Skin of body (tissue), 2 donors: ENCODE results near the gene RNF223. TPM values are rescaled to one million over a fixed set of nuclear protein-coding genes. Genes with fewer than 3 reads are reported as not detected.

Experiments
- DNase-seq: peaks from one replicate; lab custom pipeline; 2025; lab: John Stamatoyannopoulos, UW
- total RNA-seq: library from RNA; depleted of rRNA; stranded (reverse); fragments of >200 nt; gene quantifications from one replicate; pipeline ENCODE4 v1.2.3, GENCODE V29; 2014

Gene RNF223
- total RNA-seq, 1 donor from 2014 or later = 0.69 TPM

DNA sequence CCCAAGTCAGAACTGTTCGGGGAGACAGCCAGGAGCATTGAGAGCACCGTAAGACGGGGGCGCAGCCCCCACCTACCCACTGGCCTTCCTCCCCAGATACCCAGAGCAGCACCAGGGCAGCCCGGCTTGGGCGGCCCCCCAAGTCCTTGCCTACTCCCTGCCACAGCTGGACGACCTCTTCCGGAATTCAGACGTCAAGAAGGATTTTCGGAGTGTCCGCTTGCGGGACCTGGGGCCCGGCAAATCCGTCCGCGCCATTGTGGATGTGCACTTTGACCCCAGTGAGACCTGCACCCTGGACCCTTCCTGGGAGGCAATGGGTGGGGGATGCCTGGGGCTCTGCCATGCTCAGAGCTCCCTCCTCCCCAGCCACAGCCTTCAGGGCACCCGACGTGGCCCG lies 26.7 kb downstream of the RNF223 start:
- DNase-seq = no peak

DNA sequence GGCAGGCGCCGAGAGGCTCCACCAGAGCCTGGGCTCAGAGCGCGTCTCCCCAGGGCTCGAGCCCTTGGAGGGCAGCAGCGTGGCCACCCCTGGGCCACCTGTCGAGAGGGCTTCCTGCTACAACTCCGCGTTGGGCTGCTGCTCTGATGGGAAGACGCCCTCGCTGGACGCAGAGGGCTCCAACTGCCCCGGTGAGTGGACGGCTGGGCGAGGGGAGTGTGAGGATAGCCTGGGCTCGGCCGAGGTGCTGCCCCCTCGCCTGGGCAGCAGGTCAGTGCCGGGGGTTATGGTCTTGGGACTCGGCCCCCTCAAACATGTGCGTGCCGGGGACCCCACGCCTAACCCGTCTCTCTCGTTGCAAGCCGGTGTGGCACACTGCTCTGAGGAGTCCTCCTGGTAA lies 27.3 kb downstream of the RNF223 start:
- no peak for DNase-seq

DNA sequence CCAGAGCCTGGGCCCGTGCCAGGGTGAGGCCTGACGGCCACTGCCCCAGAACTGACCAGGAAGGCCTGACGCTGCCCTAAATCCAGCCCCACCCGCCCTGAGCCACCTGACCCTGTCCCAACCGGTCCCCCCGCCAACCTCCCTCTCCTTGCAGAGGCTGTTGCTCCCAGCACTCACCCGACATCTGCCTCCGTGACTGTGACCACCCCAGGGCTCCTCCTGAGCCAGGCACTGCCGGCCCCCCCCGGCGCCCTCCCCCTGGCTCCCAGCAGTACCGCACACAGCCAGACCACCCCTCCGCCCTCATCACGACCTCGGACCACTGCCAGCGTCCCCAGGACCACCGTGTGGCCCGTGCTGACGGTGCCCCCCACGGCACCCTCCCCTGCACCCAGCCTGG lies 27.9 kb downstream of the RNF223 start:
- DNase-seq = no peak

DNA sequence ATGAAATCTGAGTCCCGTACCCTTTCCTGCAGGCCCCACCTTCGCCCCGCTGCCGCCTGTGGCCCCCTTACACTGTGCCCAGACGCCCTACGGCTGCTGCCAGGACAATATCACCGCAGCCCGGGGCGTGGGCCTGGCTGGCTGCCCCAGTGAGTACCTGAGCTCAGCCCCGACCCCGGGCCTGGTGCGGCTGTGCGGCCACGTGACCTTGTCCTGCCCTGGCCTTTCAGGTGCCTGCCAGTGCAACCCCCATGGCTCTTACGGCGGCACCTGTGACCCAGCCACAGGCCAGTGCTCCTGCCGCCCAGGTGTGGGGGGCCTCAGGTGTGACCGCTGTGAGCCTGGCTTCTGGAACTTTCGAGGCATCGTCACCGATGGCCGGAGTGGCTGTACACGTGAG lies 29.0 kb downstream of the RNF223 start:
- no peak for DNase-seq

DNA sequence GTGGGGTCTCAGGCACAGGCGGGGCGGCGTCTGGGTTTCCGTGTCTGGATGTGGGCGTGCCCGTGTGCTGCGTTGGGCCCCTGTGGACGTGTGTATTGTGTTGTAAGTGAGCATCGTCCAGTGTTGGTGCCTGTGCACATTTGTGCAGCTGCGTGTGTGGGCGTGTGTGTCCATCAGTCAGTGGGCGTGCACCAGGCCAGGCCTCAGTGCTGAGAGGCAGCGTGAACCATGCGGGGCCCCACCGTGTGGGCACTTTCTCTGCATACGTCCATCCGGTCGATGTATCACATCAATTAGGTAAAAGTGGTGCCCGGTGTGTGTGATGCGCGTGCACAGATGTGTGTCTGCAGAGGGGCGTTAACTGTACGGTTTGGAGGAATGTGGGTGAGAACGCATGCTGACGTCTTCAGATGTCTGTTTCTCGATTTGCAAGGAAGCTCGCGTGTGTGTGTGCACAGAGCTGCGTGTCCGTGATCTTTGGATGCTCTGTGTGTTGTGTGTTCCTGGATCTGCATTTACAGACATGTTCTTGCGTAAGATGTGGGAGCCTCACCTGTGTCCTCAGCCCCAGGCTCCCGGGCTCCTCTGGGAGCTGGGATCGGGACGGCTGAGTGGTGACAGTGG lies 29.5 kb downstream of the RNF223 start:
- DNase-seq = no peak

DNA sequence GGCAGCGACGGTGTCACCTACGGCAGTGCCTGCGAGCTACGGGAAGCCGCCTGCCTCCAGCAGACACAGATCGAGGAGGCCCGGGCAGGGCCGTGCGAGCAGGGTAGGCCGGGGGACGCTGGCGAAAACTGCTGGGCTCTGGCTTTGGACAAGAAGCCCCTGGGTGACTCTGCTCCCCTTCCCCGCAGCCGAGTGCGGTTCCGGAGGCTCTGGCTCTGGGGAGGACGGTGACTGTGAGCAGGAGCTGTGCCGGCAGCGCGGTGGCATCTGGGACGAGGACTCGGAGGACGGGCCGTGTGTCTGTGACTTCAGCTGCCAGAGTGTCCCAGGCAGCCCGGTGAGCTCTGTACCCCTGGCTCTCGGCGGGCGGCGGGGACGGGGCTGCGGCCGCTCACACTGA lies 30.2 kb downstream of the RNF223 start:
- DNase-seq = no peak

DNA sequence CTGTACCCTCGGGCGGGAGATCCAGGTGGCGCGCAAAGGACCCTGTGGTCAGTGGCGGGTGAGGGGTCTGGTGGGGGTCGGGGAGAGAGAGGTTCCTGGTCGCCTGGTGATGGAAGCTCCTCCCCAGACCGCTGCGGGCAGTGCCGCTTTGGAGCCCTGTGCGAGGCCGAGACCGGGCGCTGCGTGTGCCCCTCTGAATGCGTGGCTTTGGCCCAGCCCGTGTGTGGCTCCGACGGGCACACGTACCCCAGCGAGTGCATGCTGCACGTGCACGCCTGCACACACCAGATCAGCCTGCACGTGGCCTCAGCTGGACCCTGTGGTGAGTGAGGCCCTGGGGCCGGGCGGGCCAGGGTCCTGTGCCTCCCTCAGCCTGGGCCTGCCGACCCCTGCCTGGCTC lies 30.7 kb downstream of the RNF223 start:
- no peak for DNase-seq

DNA sequence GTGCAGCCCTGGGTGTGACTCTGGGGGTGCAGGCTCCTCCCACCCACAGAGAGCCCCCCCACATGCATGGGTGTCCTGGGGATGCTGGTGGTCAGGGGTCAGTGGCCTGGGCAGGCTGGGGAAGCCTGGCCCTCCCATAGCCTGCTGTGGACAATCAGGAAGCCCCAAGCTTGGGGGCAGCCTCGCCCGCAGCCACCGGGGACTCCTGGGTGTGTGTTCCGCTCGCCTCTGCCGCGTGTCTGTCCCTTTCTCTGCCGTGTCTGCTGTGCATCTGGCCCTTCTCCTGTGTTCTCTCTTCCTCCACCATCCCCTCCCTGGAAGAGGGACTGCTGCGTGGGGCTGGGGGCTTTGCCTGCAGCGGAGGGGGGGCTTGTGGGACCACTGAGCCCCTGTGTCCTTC lies 31.3 kb downstream of the RNF223 start:
- DNase-seq = no peak

DNA sequence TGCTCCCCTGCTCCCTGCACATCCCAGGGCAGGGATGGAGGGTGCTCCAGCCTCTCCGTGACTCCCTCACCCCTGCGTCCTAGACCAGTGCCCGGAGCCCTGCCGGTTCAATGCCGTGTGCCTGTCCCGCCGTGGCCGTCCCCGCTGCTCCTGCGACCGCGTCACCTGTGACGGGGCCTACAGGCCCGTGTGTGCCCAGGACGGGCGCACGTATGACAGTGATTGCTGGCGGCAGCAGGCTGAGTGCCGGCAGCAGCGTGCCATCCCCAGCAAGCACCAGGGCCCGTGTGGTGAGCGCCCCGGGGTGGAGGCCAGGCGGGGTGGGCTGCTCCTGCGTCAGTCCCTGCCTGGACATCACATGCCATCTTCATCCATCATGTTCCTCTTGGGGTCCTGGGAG lies 32.2 kb downstream of the RNF223 start:
- DNase-seq = no peak

DNA sequence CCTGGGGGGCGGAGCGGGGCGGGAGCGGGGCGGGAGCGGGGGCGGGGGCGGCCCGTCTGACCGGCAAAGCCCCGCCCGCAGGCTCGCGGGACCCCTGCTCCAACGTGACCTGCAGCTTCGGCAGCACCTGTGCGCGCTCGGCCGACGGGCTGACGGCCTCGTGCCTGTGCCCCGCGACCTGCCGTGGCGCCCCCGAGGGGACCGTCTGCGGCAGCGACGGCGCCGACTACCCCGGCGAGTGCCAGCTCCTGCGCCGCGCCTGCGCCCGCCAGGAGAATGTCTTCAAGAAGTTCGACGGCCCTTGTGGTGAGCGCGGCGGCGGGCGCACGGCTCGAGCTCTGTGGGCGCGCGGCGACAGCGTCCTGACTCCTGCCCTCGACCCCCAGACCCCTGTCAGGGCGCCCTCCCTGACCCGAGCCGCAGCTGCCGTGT lies 33.0 kb downstream of the RNF223 start:
- DNase-seq = no peak

DNA sequence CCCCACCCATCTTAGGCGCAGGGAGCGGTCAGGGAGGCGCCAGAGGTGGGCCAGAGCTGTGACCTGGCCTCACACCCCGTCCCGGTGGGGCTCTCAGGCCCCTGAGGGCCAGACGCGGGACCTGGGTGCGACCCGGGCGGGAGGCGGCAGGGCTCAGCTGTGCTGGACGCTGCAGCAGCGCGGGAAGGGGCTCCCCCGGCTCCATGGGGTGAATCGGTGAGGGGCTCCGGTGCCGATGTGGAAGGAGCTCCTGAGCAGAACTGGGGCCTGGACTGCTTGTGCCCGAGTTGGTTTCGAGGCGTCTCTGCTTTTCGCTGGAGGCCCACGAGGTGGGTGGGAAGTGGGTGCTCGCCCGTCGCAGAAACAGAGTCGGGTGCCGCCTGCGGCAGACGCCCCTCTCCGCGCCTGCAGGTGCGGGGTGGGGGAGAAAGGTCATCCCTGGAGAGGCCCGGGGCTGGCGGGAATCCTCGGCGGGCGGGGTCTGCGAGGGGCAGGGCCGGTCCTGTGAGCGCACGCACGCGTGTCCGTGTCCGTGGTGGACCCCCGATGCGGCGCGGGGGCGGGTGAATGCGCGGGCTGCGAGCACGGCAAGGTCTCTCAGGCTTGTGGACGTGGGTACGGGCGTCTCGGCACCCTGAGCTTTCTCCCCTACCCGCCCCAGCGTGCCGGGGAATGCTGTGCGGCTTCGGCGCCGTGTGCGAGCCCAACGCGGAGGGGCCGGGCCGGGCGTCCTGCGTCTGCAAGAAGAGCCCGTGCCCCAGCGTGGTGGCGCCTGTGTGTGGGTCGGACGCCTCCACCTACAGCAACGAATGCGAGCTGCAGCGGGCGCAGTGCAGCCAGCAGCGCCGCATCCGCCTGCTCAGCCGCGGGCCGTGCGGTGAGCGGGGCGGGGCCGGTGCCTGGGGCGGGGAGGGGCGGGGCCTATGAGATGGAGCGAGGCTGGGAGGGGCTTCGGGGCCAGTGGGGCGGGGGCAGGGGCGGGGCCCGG lies 33.8 kb downstream of the RNF223 start:
- DNase-seq = peak; percentile 56

DNA sequence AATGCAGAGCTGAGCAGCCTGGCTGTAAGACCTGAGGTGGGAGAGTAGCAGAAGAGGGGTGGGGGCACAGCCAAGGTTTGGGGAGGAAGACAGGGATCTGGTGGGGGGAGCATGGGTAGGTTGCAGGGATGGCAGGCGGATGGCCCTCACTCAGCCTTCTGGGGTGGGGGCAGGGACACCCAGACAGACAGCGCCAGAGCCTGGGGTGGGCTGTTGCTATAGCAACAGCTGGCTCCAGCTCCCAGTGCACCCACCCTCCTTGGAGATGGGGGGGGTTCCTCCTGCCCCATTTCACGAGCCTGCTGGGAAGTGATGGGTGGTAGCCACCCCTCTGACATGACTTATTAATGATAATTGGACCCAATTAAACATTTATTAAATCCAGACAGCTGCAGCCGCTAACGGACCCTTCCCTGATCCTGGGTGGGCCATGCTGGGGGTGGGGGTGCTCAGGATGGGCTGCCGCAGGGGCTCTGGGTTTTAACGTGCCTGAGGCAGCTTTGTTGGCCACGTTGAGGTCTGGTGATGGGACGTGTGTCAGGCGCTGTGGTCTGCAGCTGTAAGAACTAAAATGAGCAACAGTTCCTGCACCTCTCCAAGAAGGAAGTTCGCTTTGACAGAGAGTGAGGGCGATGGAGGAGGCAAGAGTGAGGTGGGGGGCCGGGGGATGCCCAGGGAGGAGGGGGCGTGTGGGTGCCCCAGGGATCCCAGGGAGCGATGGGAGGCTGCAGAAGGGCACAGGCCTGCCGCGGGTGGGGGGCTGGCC lies 34.8 kb downstream of the RNF223 start:
- DNase-seq = no peak

DNA sequence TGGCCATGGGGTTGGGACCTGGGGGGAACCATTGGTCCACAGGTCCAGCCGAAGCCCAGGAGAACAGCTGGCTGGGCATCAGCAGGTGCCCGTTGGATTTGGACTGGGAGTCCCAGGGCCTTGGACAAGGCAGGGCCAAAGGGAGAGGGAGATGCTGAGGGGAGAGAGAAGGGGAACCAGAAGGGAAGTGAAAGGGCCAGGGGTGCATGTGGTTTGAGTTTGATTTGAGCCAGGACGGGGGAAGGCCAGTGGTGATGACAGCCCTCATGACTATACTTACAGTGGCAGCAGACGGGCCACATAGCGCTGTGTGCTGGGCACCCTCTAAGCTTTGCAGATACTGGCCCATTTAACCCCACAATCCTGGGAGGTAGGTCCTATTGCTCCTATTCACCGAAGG lies 35.4 kb downstream of the RNF223 start:
- no peak for DNase-seq

DNA sequence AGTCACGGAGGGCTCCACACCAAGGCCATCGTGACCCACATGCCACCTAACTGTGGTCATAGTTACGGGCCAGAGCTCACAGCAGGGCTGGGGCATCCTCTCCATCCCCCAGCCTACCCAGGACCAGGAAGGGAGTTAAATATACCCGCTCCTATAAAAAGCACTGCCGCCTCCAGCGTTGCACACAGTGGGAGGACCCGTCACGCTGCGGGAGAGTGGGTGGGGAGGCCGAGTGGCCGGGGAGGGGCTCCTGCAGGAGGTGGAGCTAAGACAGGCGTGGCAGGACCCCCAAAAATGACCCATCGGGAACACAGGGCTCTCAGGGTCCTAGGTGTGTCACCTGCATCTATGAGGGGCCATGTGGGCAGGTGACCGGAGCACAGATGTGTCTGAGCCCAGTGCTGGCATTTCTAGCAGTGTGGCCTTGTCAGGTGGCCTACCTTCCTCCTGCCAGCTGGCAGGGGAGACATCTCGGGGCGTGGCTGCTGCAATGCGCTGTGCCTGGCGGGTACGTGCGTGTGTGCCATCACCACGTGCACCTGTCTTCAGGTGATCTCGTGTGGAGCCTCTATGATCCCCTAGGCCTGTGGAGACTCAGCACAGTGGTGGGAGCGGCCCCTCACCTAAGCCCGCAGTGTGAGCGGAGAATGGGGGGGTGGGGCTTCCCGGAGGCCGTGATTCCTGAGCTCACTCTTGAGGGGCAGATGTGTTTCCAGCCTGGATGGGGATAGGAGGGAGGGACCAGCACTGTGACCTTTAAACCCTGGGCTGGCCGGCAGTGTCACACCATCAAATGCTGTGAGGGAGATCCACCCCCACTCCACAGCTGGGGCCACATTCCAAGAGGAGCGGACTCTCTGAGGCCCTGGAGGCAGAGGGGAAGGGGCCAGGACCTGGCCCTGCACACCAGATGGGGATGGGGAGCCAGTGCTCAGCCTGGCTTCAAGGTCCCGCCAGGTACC lies 36.5 kb downstream of the RNF223 start:
- no peak for DNase-seq

DNA sequence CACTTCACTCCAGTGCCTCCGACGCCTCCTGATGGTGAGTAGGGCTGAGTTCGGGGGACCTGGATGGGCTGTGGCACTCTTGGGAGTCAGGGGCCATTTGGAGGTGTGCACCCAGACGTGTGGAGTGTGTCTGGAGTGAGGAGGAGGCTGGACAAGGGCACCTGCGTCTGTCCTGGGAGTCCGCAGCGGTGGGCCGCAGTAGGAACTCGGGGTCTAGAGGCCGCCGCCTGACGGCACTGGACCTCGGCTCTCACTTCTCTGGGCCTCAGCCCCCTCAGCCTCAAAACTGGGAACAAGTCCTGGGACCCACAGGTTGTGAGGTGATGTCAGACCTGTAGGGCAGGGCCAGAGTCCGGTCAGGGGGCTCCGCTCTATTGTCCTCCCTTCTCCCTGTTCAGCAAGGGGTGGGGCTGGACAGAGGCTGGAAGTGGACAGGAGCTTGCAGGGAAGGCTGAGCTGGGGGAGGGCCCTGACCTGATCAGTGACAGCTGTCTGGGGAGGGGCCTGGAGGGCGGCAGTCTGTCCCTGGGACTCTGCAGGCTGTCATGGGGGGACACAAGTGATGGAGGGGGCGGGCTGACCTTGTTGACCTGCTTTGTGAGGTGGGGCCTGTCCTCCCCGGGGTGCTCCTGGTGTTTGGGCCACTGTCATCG lies 38.7 kb downstream of the RNF223 start:
- DNase-seq = no peak

DNA sequence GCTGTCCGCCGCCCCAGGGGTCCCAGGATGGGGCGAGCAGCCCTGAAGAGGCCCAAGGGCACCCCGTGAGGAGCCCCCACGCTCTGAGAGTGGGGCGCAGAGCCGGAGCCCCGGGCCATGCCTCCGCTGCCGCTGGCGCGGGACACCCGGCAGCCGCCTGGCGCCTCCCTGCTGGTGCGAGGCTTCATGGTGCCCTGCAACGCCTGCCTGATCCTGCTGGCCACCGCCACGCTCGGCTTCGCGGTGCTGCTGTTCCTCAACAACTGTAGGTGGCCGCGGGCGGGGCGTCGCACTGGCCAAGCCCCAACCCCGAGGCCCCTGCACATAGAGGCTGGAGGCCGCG lies 39.7 kb downstream of the RNF223 start:
- DNase-seq = no peak

DNA sequence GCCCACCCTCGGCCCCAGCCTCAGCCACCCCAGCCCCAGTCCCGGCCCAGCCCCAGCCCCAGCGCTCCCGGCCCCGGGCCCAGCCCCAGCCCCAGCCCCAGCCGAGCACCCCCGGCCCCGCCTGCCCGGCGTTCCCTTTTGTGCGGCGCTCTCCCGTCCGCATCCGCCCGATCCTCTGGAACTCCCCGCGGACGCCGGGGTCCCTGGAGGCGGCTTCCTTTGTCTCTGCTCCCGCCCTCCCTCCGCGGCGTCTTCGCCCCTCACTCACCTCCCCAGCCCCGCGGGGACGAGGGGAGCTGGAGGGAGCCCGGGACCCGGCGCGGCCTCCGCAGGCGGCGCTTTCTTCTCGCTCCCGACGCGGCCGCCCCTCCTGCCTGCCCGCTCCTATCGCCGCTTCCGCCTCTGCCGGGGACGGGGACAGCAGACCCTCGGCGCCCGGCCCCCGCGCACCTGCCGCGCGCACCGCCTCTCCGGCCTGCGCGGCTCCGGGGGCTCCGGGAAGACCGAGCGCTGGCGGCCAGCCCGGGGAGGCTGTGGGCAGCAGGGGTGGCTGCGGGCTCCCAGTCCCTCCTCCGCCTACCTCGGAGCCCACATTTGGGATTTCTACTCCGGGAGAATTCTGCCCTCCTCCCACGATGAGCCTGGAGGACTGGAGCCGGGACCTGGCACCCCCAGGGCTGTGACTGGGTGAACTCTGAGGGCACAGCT lies 40.2 kb downstream of the RNF223 start:
- DNase-seq = no peak

DNA sequence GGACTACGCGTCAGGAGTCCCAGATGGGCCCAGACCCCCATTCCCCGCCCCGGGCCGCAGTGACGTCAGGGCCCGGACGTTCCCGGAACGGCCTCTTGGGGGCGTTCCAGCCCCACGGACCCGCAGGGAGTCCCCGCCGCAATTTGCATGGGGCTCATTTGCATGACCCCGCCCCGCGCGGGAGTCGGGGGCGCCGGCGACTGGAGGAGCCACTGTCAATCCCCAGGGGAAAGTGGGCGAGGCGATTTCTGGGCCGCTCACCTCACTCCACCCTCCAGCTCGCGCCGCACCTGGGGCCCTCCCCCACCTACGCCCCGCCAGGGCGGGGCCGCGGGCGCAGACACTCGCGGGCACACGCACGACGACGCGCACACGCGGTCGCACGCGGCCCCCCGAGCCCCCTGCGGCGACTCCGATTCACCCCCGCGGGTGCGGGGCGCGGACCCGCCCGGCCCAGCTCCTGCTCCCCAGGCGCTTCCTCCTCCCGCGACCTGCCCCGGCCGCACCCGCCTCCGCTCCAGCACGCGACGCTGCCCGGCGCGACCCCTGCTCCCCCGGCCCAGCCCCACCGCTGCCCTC lies 41.0 kb downstream of the RNF223 start:
- DNase-seq = peak; percentile 43

DNA sequence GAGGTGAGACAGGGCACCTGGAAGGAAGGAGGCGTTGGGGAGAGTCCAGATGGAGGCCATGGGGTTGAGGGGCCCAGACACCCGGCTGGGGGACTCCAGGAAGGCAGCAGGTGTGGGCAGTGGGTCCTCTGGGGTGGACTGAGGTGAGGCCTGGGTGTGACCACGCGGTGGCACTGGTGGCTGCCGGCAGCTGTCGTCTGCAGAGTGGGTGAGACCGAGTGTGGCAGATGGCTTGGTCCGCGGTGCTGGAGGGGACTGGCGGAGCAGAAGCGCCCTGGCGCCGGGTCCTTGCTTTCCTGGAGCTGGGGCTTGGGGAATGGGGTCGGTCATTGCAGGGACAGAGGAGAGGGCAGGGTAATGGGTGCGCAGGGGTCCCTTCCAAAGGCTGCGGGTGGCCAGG lies 41.7 kb downstream of the RNF223 start:
- DNase-seq = no peak
